ENCODE results near the gene CARF. TPM values are rescaled to one million over a fixed set of nuclear protein-coding genes. Genes with fewer than 3 reads are reported as not detected.

Gene CARF
- total RNA-seq, 1 experiment from 2014 or later, result 4.2 TPM

DNA sequence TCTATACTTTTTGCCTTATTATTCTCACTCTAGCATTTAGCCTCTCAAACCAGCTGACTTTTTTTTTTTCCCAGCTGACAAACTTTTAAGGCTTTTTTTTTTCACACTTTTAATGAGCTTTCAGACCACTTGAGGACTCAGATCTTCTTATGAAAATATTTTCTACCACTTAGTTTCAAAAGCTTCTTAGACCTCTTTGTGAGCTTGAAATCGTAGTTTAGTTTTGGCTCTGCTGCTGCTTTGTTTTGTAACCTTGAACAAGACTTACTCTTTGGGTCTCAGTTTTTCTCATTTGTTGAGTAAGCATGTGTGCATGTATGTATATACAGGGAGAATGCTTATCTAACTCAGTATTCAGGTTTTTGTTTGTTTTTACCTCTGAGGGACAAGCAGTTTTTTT lies 106.1 kb downstream of the CARF start (continued):
- TF ChIP-seq, protein P1, sequence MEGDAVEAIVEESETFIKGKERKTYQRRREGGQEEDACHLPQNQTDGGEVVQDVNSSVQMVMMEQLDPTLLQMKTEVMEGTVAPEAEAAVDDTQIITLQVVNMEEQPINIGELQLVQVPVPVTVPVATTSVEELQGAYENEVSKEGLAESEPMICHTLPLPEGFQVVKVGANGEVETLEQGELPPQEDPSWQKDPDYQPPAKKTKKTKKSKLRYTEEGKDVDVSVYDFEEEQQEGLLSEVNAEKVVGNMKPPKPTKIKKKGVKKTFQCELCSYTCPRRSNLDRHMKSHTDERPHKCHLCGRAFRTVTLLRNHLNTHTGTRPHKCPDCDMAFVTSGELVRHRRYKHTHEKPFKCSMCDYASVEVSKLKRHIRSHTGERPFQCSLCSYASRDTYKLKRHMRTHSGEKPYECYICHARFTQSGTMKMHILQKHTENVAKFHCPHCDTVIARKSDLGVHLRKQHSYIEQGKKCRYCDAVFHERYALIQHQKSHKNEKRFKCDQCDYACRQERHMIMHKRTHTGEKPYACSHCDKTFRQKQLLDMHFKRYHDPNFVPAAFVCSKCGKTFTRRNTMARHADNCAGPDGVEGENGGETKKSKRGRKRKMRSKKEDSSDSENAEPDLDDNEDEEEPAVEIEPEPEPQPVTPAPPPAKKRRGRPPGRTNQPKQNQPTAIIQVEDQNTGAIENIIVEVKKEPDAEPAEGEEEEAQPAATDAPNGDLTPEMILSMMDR (IDR thresholded peaks at IDR 0.05 in 2 of 3, conservative IDR thresholded peaks at IDR 0.05 in 1 of 3; ENCODE audit: borderline replicate concordance in 1 of 3, insufficient read depth in 1 of 3, low read depth in 2 of 3, low read length in 2 of 3), result no peak

DNA sequence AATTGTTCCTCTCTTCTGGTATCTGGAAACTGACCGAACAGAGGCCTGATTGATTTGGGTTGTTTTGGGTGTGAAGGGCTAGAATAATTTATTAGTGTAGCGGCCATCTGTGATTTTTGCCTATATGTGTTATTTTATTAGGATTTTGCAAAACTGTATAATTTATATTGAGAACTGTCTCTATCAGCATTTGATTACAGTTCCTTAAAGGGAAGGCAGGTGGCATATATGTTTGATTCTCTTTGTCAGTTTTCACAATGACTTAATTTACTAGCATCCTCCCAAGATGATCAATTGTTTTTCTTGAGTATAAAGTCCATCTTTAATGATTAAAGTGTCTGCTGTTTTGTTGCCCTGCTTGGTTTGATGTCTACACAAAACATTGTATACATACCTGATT lies 107.1 kb downstream of the CARF start:
- Histone ChIP-seq H3K9ac (ENCODE audit: low read length) (no peak overlapping the region), H3K4me1 (ENCODE audit: control insufficient read depth in 1 of 2, insufficient read depth in 2 of 2, low read length in 2 of 2) (peaks cover 2 to 12% of the 10 kb centered on the region in 2 experiments; a peak in 2 of 4 replicates), H3K9me3 (ENCODE audit: control insufficient read depth in 1 of 2, insufficient read depth in 1 of 2, low read depth in 1 of 2, low read length in 2 of 2) (no peaks in the 10 kb centered on the region), H3K27me3 (ENCODE audit: insufficient read depth, low read length) (no peaks in the 10 kb centered on the region), H3K36me3 (ENCODE audit: control insufficient read depth in 1 of 2, insufficient read depth in 2 of 2, low read length in 2 of 2) (0 out of 4 replicates have a peak, but pooled peaks cover 0 to 3% of the 10 kb centered on the region in 2 experiments), H3K27ac (ENCODE audit: low read depth, low read length) (no peak overlapping the region), H3K79me2 (ENCODE audit: insufficient read depth, low read length) (peaks cover 19% of the 10 kb centered on the region), H3K4me3 (replicated peaks in 1 of 2; ENCODE audit: low read depth in 1 of 2, low read length in 2 of 2) (no peak overlapping the region), H2AFZ (ENCODE audit: low read depth, low read length, poor library complexity, severe bottlenecking) (no peak overlapping the region), H3K9me2 (ENCODE audit: insufficient read depth) (no peaks in the 10 kb centered on the region), H3K4me2 (ENCODE audit: low read length) (no peak overlapping the region), H4K20me1 (ENCODE audit: insufficient read depth) (no peaks in the 10 kb centered on the region; the same call in 1 of the 2 replicates)
- TF ChIP-seq SRF (IDR thresholded peaks at IDR 0.05; ENCODE audit: low read depth) (no peak), RAD21 (IDR thresholded peaks at IDR 0.05; ENCODE audit: low read depth) (no peak), JUND (IDR thresholded peaks at IDR 0.05) (no peak), CBX3 (IDR thresholded peaks at IDR 0.05; ENCODE audit: low read depth) (no peak), EZH2 (IDR thresholded peaks at IDR 0.05) (no peak), SIN3A (IDR thresholded peaks at IDR 0.05; ENCODE audit: low read depth) (no peak), SP1 (IDR thresholded peaks at IDR 0.05; ENCODE audit: low read depth) (no peak)
- TF ChIP-seq, protein P2, sequence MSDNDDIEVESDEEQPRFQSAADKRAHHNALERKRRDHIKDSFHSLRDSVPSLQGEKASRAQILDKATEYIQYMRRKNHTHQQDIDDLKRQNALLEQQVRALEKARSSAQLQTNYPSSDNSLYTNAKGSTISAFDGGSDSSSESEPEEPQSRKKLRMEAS (IDR thresholded peaks at IDR 0.05), result no peak
- CTCF ChIA-PET, result no interaction called here
- RAD21 ChIA-PET (ENCODE audit: low non-redundant PET in 1 of 2, low total read pairs in 2 of 2, uncharacterized antibody in 2 of 2, unreplicated experiment in 2 of 2), result no interaction called here
- no peak for DNase-seq (ENCODE audit: low read depth, low spot score)
- BruUV-seq (replicated peaks), result no TSS peak
- POLR2A ChIA-PET, result no interaction called here
- no peak for ATAC-seq
- intact Hi-C loops (cut with micrococcal nuclease), result no loop called here
